ENCODE measurements around the gene CHST14.

The CHST14 gene

DNA sequence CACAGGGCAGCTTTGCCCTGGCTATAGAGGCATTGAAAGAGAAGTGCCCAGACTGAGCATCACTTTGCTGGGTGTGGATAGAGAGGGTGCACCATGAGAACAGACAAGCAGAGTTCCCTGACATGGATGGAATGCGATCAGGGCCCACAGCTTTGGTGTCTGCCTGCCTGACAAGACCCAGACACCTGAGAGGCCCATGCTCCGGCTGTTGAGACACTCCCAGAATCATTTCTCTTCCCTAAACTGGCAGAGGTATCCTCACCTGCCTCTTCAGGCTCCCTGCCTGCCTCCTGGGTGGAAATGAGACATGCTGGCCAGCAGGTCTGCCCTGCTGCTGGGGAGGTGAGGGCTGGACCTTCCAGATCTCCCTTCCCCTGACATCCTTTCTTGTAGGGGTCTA lies 10.4 kb upstream of the CHST14 start:
- Histone ChIP-seq H4K20me1 (ENCODE audit: insufficient read depth, low read length) (no peaks in the 10 kb centered on the region), H3K79me2 (ENCODE audit: insufficient read depth, low read length) (no peaks in the 10 kb centered on the region), H3K36me3 (ENCODE audit: insufficient read depth, low read length) (peaks cover 22% of the 10 kb centered on the region; the same call in 1 of the 2 replicates), H3F3A (ENCODE audit: insufficient read depth, low read length) (no peaks in the 10 kb centered on the region), H3K4me2 (ENCODE audit: low read length) (no peak overlapping the region), H3K4me3 (ENCODE audit: low read depth, low read length, poor library complexity, severe bottlenecking) (no peak overlapping the region), H3K4me1 (ENCODE audit: insufficient read depth, low read length, severe bottlenecking) (no peaks in the 10 kb centered on the region), H2AFZ (ENCODE audit: low read length) (no peak overlapping the region), H3K27ac (ENCODE audit: low read depth, low read length, poor library complexity, severe bottlenecking) (no peak overlapping the region), H3K9me3 (ENCODE audit: low read length) (no peaks in the 10 kb centered on the region), H3K9me2 (ENCODE audit: low read depth, low read length) (no peaks in the 10 kb centered on the region), H3K27me3 (ENCODE audit: insufficient read depth, low read length) (no peaks in the 10 kb centered on the region), H3K9ac (ENCODE audit: low read length) (no peak overlapping the region)
- TF ChIP-seq, protein P1, sequence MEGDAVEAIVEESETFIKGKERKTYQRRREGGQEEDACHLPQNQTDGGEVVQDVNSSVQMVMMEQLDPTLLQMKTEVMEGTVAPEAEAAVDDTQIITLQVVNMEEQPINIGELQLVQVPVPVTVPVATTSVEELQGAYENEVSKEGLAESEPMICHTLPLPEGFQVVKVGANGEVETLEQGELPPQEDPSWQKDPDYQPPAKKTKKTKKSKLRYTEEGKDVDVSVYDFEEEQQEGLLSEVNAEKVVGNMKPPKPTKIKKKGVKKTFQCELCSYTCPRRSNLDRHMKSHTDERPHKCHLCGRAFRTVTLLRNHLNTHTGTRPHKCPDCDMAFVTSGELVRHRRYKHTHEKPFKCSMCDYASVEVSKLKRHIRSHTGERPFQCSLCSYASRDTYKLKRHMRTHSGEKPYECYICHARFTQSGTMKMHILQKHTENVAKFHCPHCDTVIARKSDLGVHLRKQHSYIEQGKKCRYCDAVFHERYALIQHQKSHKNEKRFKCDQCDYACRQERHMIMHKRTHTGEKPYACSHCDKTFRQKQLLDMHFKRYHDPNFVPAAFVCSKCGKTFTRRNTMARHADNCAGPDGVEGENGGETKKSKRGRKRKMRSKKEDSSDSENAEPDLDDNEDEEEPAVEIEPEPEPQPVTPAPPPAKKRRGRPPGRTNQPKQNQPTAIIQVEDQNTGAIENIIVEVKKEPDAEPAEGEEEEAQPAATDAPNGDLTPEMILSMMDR (IDR thresholded peaks at IDR 0.05; ENCODE audit: low read length): no peak
- TF ChIP-seq EZH2 (IDR thresholded peaks at IDR 0.05; ENCODE audit: borderline replicate concordance, low read length): no peak

DNA sequence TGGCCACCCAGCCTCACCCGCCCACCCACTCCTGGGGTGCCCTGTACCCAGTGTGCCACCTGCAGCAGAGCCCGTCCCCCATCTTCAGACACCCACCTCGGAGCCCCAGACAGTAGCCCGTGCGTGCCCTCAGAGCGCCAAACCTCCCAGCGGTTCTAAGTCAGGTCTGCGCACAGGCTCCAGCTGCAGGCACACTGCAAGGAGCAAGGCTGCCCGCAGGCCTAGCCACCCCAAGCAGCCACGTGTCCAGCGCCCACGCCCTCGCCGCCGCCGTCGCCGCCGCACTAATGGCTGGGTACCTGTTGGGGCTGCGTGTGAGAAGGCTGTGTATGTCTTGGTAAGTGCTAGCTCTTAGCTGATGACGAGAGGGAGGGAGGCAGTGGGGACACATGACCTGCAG lies 8.8 kb upstream of the CHST14 start:
- TF ChIP-seq, protein P1 (IDR thresholded peaks at IDR 0.05; ENCODE audit: low read length): no peak
- no peak for TF ChIP-seq EZH2 (IDR thresholded peaks at IDR 0.05; ENCODE audit: borderline replicate concordance, low read length)
- H4K20me1 ChIP-seq (ENCODE audit: insufficient read depth, low read length): no peaks in the 10 kb centered on the region
- no peaks in the 10 kb centered on the region for H3K79me2 ChIP-seq (ENCODE audit: insufficient read depth, low read length)

DNA sequence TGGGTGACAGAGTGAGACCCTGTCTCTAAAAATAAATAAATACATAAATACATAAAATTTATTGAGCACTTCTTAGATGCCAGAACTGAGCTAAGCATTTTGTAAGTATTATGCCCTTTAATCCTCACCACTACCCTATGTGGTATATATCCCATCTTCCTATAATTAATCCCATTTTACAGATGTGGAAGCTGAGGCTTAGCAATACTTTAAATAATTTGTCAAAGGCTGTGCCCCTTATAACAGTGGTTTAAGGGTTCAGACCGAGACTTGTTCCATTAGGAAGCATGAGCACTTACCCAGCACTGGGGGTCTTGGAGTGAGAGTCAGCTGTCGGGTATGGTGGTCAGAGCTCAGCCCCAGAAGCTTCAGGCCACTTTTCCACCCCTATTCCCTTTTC lies 7.5 kb upstream of the CHST14 start:
- Histone ChIP-seq H4K20me1 (ENCODE audit: insufficient read depth, low read length) (no peaks in the 10 kb centered on the region), H3K4me2 (ENCODE audit: low read length) (no peak overlapping the region), H3K36me3 (ENCODE audit: insufficient read depth, low read length) (peaks cover 37% of the 10 kb centered on the region; the same call in 1 of the 2 replicates), H3K9me2 (ENCODE audit: low read depth, low read length) (no peaks in the 10 kb centered on the region), H3K79me2 (ENCODE audit: insufficient read depth, low read length) (no peaks in the 10 kb centered on the region), H3K9me3 (ENCODE audit: low read length) (no peaks in the 10 kb centered on the region), H3F3A (ENCODE audit: insufficient read depth, low read length) (no peaks in the 10 kb centered on the region), H3K4me3 (ENCODE audit: low read depth, low read length, poor library complexity, severe bottlenecking) (no peak overlapping the region), H3K9ac (ENCODE audit: low read length) (no peak overlapping the region), H2AFZ (ENCODE audit: low read length) (no peak overlapping the region), H3K27ac (ENCODE audit: low read depth, low read length, poor library complexity, severe bottlenecking) (no peak overlapping the region), H3K4me1 (ENCODE audit: insufficient read depth, low read length, severe bottlenecking) (no peaks in the 10 kb centered on the region), H3K27me3 (ENCODE audit: insufficient read depth, low read length) (no peaks in the 10 kb centered on the region)
- no peak for TF ChIP-seq EZH2 (IDR thresholded peaks at IDR 0.05; ENCODE audit: borderline replicate concordance, low read length)
- TF ChIP-seq, protein P1 (IDR thresholded peaks at IDR 0.05; ENCODE audit: low read length): no peak

More for the DNA sequence above, 8.8 kb upstream of the CHST14 start:
- H3K36me3 ChIP-seq (ENCODE audit: insufficient read depth, low read length): peaks cover 37% of the 10 kb centered on the region; the same call in 1 of the 2 replicates
- H3K4me2 ChIP-seq (ENCODE audit: low read length): no peak overlapping the region
- H3K9me3 ChIP-seq (ENCODE audit: low read length): no peaks in the 10 kb centered on the region
- H2AFZ ChIP-seq (ENCODE audit: low read length): no peak overlapping the region
- H3K27ac ChIP-seq (ENCODE audit: low read depth, low read length, poor library complexity, severe bottlenecking): no peak overlapping the region
- no peaks in the 10 kb centered on the region for H3K27me3 ChIP-seq (ENCODE audit: insufficient read depth, low read length)
- H3F3A ChIP-seq (ENCODE audit: insufficient read depth, low read length): no peaks in the 10 kb centered on the region
- H3K4me3 ChIP-seq (ENCODE audit: low read depth, low read length, poor library complexity, severe bottlenecking): no peak overlapping the region
- H3K9ac ChIP-seq (ENCODE audit: low read length): no peak overlapping the region
- H3K9me2 ChIP-seq (ENCODE audit: low read depth, low read length): no peaks in the 10 kb centered on the region
- no peaks in the 10 kb centered on the region for H3K4me1 ChIP-seq (ENCODE audit: insufficient read depth, low read length, severe bottlenecking)
